Hepatocyte (in vitro differentiated cells): ENCODE results near the gene HRAS. TPM values are rescaled to one million over a fixed set of nuclear protein-coding genes. Genes with fewer than 3 reads are reported as not detected.

Experiments
- DNase-seq: peaks from one replicate; pipeline ENCODE4 v3.0.0-alpha.2; 2016; ENCODE audit warnings: low spot score
- H2AFZ ChIP-seq: fragments of 200-600 bp; sonication (generic); 2 replicates; pipeline ENCODE4 v1.6.0; 2016; ENCODE audit warnings: antibody characterized with exemption, mild to moderate bottlenecking
- H3K27ac ChIP-seq: fragments of 200-600 bp; sonication (generic); 2 replicates; pipeline ENCODE4 v1.5.1; 2016; ENCODE audit warnings: mild to moderate bottlenecking
- H3K27me3 ChIP-seq: fragments of 200-600 bp; sonication (generic); 2 replicates; pipeline ENCODE4 v1.6.1; 2016
- H3K36me3 ChIP-seq: fragments of 200-600 bp; sonication (generic); replicated peaks from 2 replicates; pipeline ENCODE4 v1.5.1; 2016; ENCODE audit warnings: low read depth; ENCODE audit not compliant: insufficient read depth
- H3K4me1 ChIP-seq: fragments of 200-600 bp; sonication (generic); 2 replicates; pipeline ENCODE4 v1.5.1; 2016; ENCODE audit warnings: mild to moderate bottlenecking, moderate library complexity; ENCODE audit not compliant: insufficient read depth
- H3K4me2 ChIP-seq: fragments of 200-600 bp; sonication (generic); 2 replicates; pipeline ENCODE4 v1.6.0; 2016
- H3K4me3 ChIP-seq: fragments of 200-600 bp; sonication (generic); 2 replicates; pipeline ENCODE4 v1.5.1; 2016; ENCODE audit warnings: mild to moderate bottlenecking
- H3K79me2 ChIP-seq: fragments of 200-600 bp; sonication (generic); 2 replicates; pipeline ENCODE4 v1.6.0; 2017; ENCODE audit warnings: mild to moderate bottlenecking
- H3K9me2 ChIP-seq: fragments of 200-600 bp; sonication (generic); replicated peaks from 2 replicates; pipeline ENCODE4 v1.6.0; 2017; ENCODE audit warnings: mild to moderate bottlenecking; ENCODE audit not compliant: insufficient read depth
- H3K9me3 ChIP-seq: fragments of 200-600 bp; sonication (generic); 2 replicates; pipeline ENCODE4 v1.5.1; 2016; ENCODE audit warnings: low read depth, mild to moderate bottlenecking
- H4K20me1 ChIP-seq: fragments of 200-600 bp; sonication (generic); 2 replicates; pipeline ENCODE4 v1.6.0; 2016; ENCODE audit warnings: mild to moderate bottlenecking; ENCODE audit not compliant: insufficient read depth, poor library complexity, severe bottlenecking
- CTCF ChIP-seq: fragments of 200-600 bp; sonication (generic); IDR thresholded peaks from 2 replicates; pipeline ENCODE4 v1.5.1; 2016; ENCODE audit warnings: antibody characterized with exemption, mild to moderate bottlenecking; ENCODE audit not compliant: poor library complexity
- EZH2 ChIP-seq: fragments of 200-600 bp; sonication (generic); IDR thresholded peaks from 2 replicates; pipeline ENCODE4 v1.6.1; 2016; ENCODE audit warnings: antibody characterized with exemption, mild to moderate bottlenecking, borderline replicate concordance
- EZH2phosphoT487 ChIP-seq: fragments of 200-600 bp; sonication (generic); IDR thresholded peaks from one replicate; pipeline ENCODE4 v1.6.1; 2018; ENCODE audit warnings: antibody characterized with exemption, mild to moderate bottlenecking, low read depth, moderate library complexity; ENCODE audit not compliant: unreplicated experiment, severe bottlenecking
- WGBS: methylation state at CpG from one replicate; pipeline ENCODE4 v1.1.6; 2016; ENCODE audit warnings: low lambda C conversion rate; ENCODE audit errors: missing lambda C conversion rate; 5-methylcytosine and 5-hydroxymethylcytosine counted together
- polyA plus RNA-seq: library from polyadenylated mRNA; unstranded; fragments of >200 nt; fragmentation: Nextera tagmentation; extraction: Ambion mirVana; gene quantifications from 2 replicates; pipeline ENCODE4 v1.2.1, GENCODE V29; 2016
- total RNA-seq: library from RNA; depleted of rRNA; stranded (reverse); fragments of >200 nt; gene quantifications from 2 replicates; pipeline ENCODE4 v1.2.3, GENCODE V29; 2014

The HRAS gene
- total and polyA plus RNA-seq, 2 experiments from 2014 or later, result 28.4 to 57.9 TPM

- no peak for TF ChIP-seq CTCF
- TF ChIP-seq EZH2, result no peak
- TF ChIP-seq EZH2phosphoT487, result no peak
- H3K36me3 ChIP-seq, result no peaks in the 10 kb centered on the region
- peaks cover 20% of the 10 kb centered on the region for H3K4me1 ChIP-seq
- no peaks in the 10 kb centered on the region for H3K9me3 ChIP-seq
- no peaks in the 10 kb centered on the region for H4K20me1 ChIP-seq
- no peaks in the 10 kb centered on the region for H3K79me2 ChIP-seq
- H3K27me3 ChIP-seq, result no peaks in the 10 kb centered on the region
- no peaks in the 10 kb centered on the region for H3K9me2 ChIP-seq
- no peak overlapping the region for H3K4me2 ChIP-seq
- H3K27ac ChIP-seq, result no peak overlapping the region
- WGBS, result 94% methylated on average over 8 of the region's 8 CpGs
- DNase-seq, result peak; percentile 2
- no peak overlapping the region for H3K4me3 ChIP-seq
- H2AFZ ChIP-seq, result no peak overlapping the region
Observed at GRCh38 chr11:539971-540481, 4.7 kb upstream of the HRAS start.

- DNase-seq, result no peak
Observed at GRCh38 chr11:538431-539051, 3.2 kb upstream of the HRAS start.

GRCh38 chr11:537622-538430 is 2.5 kb upstream of the HRAS start:
- 43% methylated on average over 19 of the region's 19 CpGs for WGBS
- no peaks in the 10 kb centered on the region for H3K9me2 ChIP-seq

More at GRCh38 chr11:538431-539051, 3.2 kb upstream of the HRAS start:
- H3K27me3 ChIP-seq, result no peaks in the 10 kb centered on the region
- peaks cover 25% of the 10 kb centered on the region for H3K4me1 ChIP-seq
- H3K9me3 ChIP-seq, result no peaks in the 10 kb centered on the region
- H3K36me3 ChIP-seq, result no peaks in the 10 kb centered on the region
- H4K20me1 ChIP-seq, result peaks cover 13% of the 10 kb centered on the region
- peaks cover 10% of the 10 kb centered on the region for H3K79me2 ChIP-seq
- TF ChIP-seq EZH2 (no peak), CTCF (no peak), EZH2phosphoT487 (no peak)
- H3K4me2 ChIP-seq, result no peak overlapping the region
- H3K4me3 ChIP-seq, result no peak overlapping the region
- H3K27ac ChIP-seq, result no peak overlapping the region
- no peaks in the 10 kb centered on the region for H3K9me2 ChIP-seq
- no peak overlapping the region for H2AFZ ChIP-seq
- WGBS, result 92% methylated on average over 20 of the region's 20 CpGs

More at GRCh38 chr11:537622-538430, 2.5 kb upstream of the HRAS start:
- Histone ChIP-seq H2AFZ (no peak overlapping the region), H3K4me2 (peak overlapping the region; percentile 95), H3K4me1 (peaks cover 25% of the 10 kb centered on the region), H3K27ac (no peak overlapping the region), H3K27me3 (no peaks in the 10 kb centered on the region), H3K9me3 (no peaks in the 10 kb centered on the region), H3K36me3 (no peaks in the 10 kb centered on the region), H4K20me1 (peaks cover 15% of the 10 kb centered on the region), H3K79me2 (peaks cover 10% of the 10 kb centered on the region), H3K4me3 (no peak overlapping the region)
- TF ChIP-seq CTCF, result no peak
- no peak for TF ChIP-seq EZH2phosphoT487
- TF ChIP-seq EZH2, result no peak
- peak; percentile 4 for DNase-seq
